ENCODE data around the gene OSGEP. TPM values are rescaled to one million over a fixed set of nuclear protein-coding genes. Genes with fewer than 3 reads are reported as not detected.

OSGEP gene
- total RNA-seq, 1 experiment from 2014 or later = 64.1 TPM

GRCh38 chr14:20498622-20499021, 44.0 kb upstream of the OSGEP start:
- H3K27ac ChIP-seq (ENCODE audit: low read length) = peak overlapping the region; percentile 16; the same call in 1 of the 2 replicates
- H3K27me3 ChIP-seq (ENCODE audit: low read length) = no peaks in the 10 kb centered on the region
- peak overlapping the region; percentile 15; the same call in 1 of the 2 replicates for H2AFZ ChIP-seq (ENCODE audit: low read length)
- DNase-seq (no peak), ATAC-seq (no peak)
- no peaks in the 10 kb centered on the region for H3K36me3 ChIP-seq (ENCODE audit: low read depth, low read length)
- peaks cover 45% of the 10 kb centered on the region for H3K4me1 ChIP-seq (ENCODE audit: insufficient read depth, low read length)
- ChIA-PET CTCF (no interaction called here), POLR2A (ENCODE audit: unreplicated experiment) (no interaction called here)
- H3K9me3 ChIP-seq (ENCODE audit: low read length) = no peaks in the 10 kb centered on the region
- TF ChIP-seq EZH2phosphoT487 (IDR thresholded peaks at IDR 0.05; ENCODE audit: borderline replicate concordance, low read length) (no peak), EZH2 (IDR thresholded peaks at IDR 0.05; ENCODE audit: low read length, unreplicated experiment) (no peak), CTCF (conservative IDR thresholded peaks at IDR 0.05; ENCODE audit: low read depth, low read length) (no peak)
- no peaks in the 10 kb centered on the region for H4K20me1 ChIP-seq (ENCODE audit: low read length)
- no peak overlapping the region for H3K9ac ChIP-seq (ENCODE audit: low read length)
- H3K9me2 ChIP-seq (replicated peaks; ENCODE audit: low read length) = no peaks in the 10 kb centered on the region
- no peaks in the 10 kb centered on the region for H3F3A ChIP-seq (ENCODE audit: low read length, unreplicated experiment)
- intact Hi-C loops (cut with micrococcal nuclease) = no loop called here
- H3K4me2 ChIP-seq (ENCODE audit: low read length) = peak overlapping the region; percentile 45
- H3K79me2 ChIP-seq (ENCODE audit: low read length) = no peaks in the 10 kb centered on the region
- no TSS peak for BruUV-seq (replicated peaks)
- no peak overlapping the region for H3K4me3 ChIP-seq (ENCODE audit: low read length)

GRCh38 chr14:20494935-20495766, 40.5 kb upstream of the OSGEP start:
- Histone ChIP-seq H3K9ac (ENCODE audit: low read length) (peak overlapping the region; percentile 14; the same call in 1 of the 2 replicates), H4K20me1 (ENCODE audit: low read length) (no peaks in the 10 kb centered on the region), H3K4me3 (ENCODE audit: low read length) (peak overlapping the region; percentile 36; the same call in 1 of the 2 replicates), H3K4me2 (ENCODE audit: low read length) (peak overlapping the region; percentile 58), H2AFZ (ENCODE audit: low read length) (peak overlapping the region; percentile 19; the same call in 1 of the 2 replicates), H3K36me3 (ENCODE audit: low read depth, low read length) (no peaks in the 10 kb centered on the region), H3K79me2 (ENCODE audit: low read length) (no peaks in the 10 kb centered on the region), H3K27me3 (ENCODE audit: low read length) (no peaks in the 10 kb centered on the region), H3K9me3 (ENCODE audit: low read length) (no peaks in the 10 kb centered on the region), H3F3A (ENCODE audit: low read length, unreplicated experiment) (no peaks in the 10 kb centered on the region), H3K9me2 (replicated peaks; ENCODE audit: low read length) (no peaks in the 10 kb centered on the region), H3K4me1 (ENCODE audit: insufficient read depth, low read length) (peaks cover 48% of the 10 kb centered on the region), H3K27ac (ENCODE audit: low read length) (peak overlapping the region; percentile 78)
- ATAC-seq (peak; percentile 52), DNase-seq (peak; percentile 93)
- BruUV-seq (replicated peaks) = no TSS peak
- intact Hi-C loops (cut with micrococcal nuclease) = no loop called here
- CTCF ChIA-PET = no interaction called here
- TF ChIP-seq EZH2phosphoT487 (IDR thresholded peaks at IDR 0.05; ENCODE audit: borderline replicate concordance, low read length) (no peak), CTCF (conservative IDR thresholded peaks at IDR 0.05; ENCODE audit: low read depth, low read length) (no peak), EZH2 (IDR thresholded peaks at IDR 0.05; ENCODE audit: low read length, unreplicated experiment) (no peak)
- POLR2A ChIA-PET (ENCODE audit: unreplicated experiment) = no interaction called here

GRCh38 chr14:20493634-20494033, 39.0 kb upstream of the OSGEP start:
- H3K36me3 ChIP-seq (ENCODE audit: low read depth, low read length) = no peaks in the 10 kb centered on the region
- H4K20me1 ChIP-seq (ENCODE audit: low read length) = no peaks in the 10 kb centered on the region
- no peaks in the 10 kb centered on the region for H3K9me2 ChIP-seq (replicated peaks; ENCODE audit: low read length)
- H3K4me2 ChIP-seq (ENCODE audit: low read length) = peak overlapping the region; percentile 21; the same call in 1 of the 2 replicates
- H3K4me3 ChIP-seq (ENCODE audit: low read length) = no peak overlapping the region; the same call in 1 of the 2 replicates
- no peaks in the 10 kb centered on the region for H3F3A ChIP-seq (ENCODE audit: low read length, unreplicated experiment)
- ChIA-PET POLR2A (ENCODE audit: unreplicated experiment) (no interaction called here), CTCF (no interaction called here)
- no peaks in the 10 kb centered on the region for H3K27me3 ChIP-seq (ENCODE audit: low read length)
- no peaks in the 10 kb centered on the region for H3K79me2 ChIP-seq (ENCODE audit: low read length)
- no TSS peak for BruUV-seq (replicated peaks)
- no peak overlapping the region for H3K27ac ChIP-seq (ENCODE audit: low read length)
- ATAC-seq (no peak), DNase-seq (peak; percentile 45)
- TF ChIP-seq EZH2 (IDR thresholded peaks at IDR 0.05; ENCODE audit: low read length, unreplicated experiment) = no peak
- TF ChIP-seq CTCF (conservative IDR thresholded peaks at IDR 0.05; ENCODE audit: low read depth, low read length) = no peak
- no peak for TF ChIP-seq EZH2phosphoT487 (IDR thresholded peaks at IDR 0.05; ENCODE audit: borderline replicate concordance, low read length)
- no peaks in the 10 kb centered on the region for H3K9me3 ChIP-seq (ENCODE audit: low read length)
- peaks cover 50% of the 10 kb centered on the region for H3K4me1 ChIP-seq (ENCODE audit: insufficient read depth, low read length)
- H3K9ac ChIP-seq (ENCODE audit: low read length) = no peak overlapping the region
- H2AFZ ChIP-seq (ENCODE audit: low read length) = no peak overlapping the region
- intact Hi-C loops (cut with micrococcal nuclease) = no loop called here
